ENCODE results near the gene AVL9.

DNA sequence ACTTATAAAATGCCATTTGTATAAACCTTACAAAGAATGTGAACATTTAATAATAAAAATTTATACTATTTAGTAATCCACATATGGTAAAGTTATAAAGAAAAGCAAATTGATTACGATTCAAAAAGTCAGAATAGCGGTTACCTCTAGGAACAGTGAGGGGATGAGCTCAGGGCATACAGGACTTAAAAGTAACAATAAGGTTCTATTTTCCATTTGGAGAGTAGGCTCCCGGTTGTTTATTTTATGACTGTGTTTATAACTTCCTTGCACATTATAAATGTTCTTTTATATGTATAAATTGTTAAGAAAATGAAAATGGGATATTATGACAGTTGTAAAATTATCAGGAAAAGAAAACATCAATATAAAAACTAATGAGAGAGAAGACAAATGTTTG is 135.7 kb downstream of the AVL9 start:
- TF ChIP-seq, protein P1, sequence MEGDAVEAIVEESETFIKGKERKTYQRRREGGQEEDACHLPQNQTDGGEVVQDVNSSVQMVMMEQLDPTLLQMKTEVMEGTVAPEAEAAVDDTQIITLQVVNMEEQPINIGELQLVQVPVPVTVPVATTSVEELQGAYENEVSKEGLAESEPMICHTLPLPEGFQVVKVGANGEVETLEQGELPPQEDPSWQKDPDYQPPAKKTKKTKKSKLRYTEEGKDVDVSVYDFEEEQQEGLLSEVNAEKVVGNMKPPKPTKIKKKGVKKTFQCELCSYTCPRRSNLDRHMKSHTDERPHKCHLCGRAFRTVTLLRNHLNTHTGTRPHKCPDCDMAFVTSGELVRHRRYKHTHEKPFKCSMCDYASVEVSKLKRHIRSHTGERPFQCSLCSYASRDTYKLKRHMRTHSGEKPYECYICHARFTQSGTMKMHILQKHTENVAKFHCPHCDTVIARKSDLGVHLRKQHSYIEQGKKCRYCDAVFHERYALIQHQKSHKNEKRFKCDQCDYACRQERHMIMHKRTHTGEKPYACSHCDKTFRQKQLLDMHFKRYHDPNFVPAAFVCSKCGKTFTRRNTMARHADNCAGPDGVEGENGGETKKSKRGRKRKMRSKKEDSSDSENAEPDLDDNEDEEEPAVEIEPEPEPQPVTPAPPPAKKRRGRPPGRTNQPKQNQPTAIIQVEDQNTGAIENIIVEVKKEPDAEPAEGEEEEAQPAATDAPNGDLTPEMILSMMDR (IDR thresholded peaks at IDR 0.05 in 2 of 3, conservative IDR thresholded peaks at IDR 0.05 in 1 of 3; ENCODE audit: insufficient read depth in 2 of 3, low read depth in 1 of 3, low read length in 3 of 3) = no peak
- TF ChIP-seq MIER1 (IDR thresholded peaks at IDR 0.05; ENCODE audit: low read depth) = no peak

Data from K562 (cell line).